GM12878 (cell line): Measurements from ENCODE around the gene MAP2K2. TPM values are rescaled to one million over a fixed set of nuclear protein-coding genes. Genes with fewer than 3 reads are reported as not detected.

Source experiments
- CHD1 ChIP-seq: IDR thresholded peaks from 2 replicates; pipeline ENCODE4 v1.6.1; 2012; ENCODE audit warnings: low read depth, low read length, improper control_type of control experiment
- EGR1 ChIP-seq, 2 experiments: IDR thresholded peaks; 1 replicate in 1 of 2; 2 replicates in 1 of 2; pipeline ENCODE4 v1.6.1; 2011 to 2012; ENCODE audit warnings: low read depth in 2 of 2, low read length in 2 of 2, borderline replicate concordance in 1 of 2, mild to moderate bottlenecking in 1 of 2, moderate library complexity in 1 of 2
- IKZF2 ChIP-seq, 2 experiments: fragments of 450-650 bp; IDR thresholded peaks; 2 replicates each; pipeline ENCODE4 v1.6.1; 2017; ENCODE audit warnings: mild to moderate bottlenecking in 2 of 2, moderate library complexity in 2 of 2
- KDM1A ChIP-seq: fragments of 200-600 bp; sonication (generic); IDR thresholded peaks from 2 replicates; pipeline ENCODE4 v1.6.1; 2016; ENCODE audit warnings: borderline replicate concordance
- MLLT1 ChIP-seq: fragments of 450-650 bp; IDR thresholded peaks from 2 replicates; pipeline ENCODE4 v1.6.1; 2016; ENCODE audit warnings: mild to moderate bottlenecking
- NFXL1 ChIP-seq: fragments of 450-650 bp; IDR thresholded peaks from 2 replicates; pipeline ENCODE4 v1.6.1; 2017; ENCODE audit warnings: antibody characterized with exemption, mild to moderate bottlenecking, borderline replicate concordance
- SMAD5 ChIP-seq: IDR thresholded peaks from 2 replicates; pipeline ENCODE4 v1.6.1; 2016; ENCODE audit warnings: antibody characterized with exemption, low read depth
- YBX1 ChIP-seq: fragments of 450-650 bp; IDR thresholded peaks from 2 replicates; pipeline ENCODE4 v1.6.1; 2016; ENCODE audit warnings: antibody characterized with exemption
- ZBTB33 ChIP-seq: fragments of 450-650 bp; IDR thresholded peaks from 2 replicates; pipeline ENCODE4 v1.6.1; 2017; ENCODE audit warnings: mild to moderate bottlenecking
- ZBTB40 ChIP-seq: fragments of 450-650 bp; IDR thresholded peaks from 2 replicates; pipeline ENCODE4 v1.6.1; 2016; ENCODE audit warnings: mild to moderate bottlenecking, moderate library complexity, borderline replicate concordance
- polyA plus RNA-seq, 11 experiments: library from polyadenylated mRNA; depleted of rRNA in 4 of 11; unstranded in 6 of 11; stranded (reverse) in 5 of 11; fragments of >200 nt; fragmentation: Nextera tagmentation in 4 of 11; fragmentation: Illumina TruSeq in 1 of 11; extraction: Ambion mirVana in 4 of 11; extraction: Trizol in 1 of 11; gene quantifications; 1 replicate in 1 of 11; 2 replicates in 10 of 11; pipeline versions ENCODE4 v1.2.1 to v1.2.3, GENCODE V29; 2011 to 2016; ENCODE audit warnings: inconsistent platforms in 2 of 11, missing spikeins in 2 of 11, low read depth in 1 of 11
- total RNA-seq, 4 experiments: library from RNA; depleted of rRNA in 3 of 4; stranded (reverse); fragments of >200 nt in 3 of 4; fragmentation: Illumina TruSeq in 1 of 4; extraction: Trizol in 1 of 4; gene quantifications; 2 replicates each; pipeline versions ENCODE4 v1.2.1 to v1.2.3, GENCODE V29; 2013 to 2021
- TF ChIP-seq, protein P1 (sequence below): IDR thresholded peaks from 2 replicates; pipeline ENCODE4 v1.6.1; 2012; ENCODE audit warnings: improper control_type of control experiment, low read depth, low read length; ENCODE audit not compliant: insufficient replicate concordance
- TF ChIP-seq, protein P2 (sequence below): IDR thresholded peaks from 2 replicates; pipeline ENCODE4 v1.6.1; 2012; ENCODE audit warnings: low read depth, low read length, improper control_type of control experiment
- TF ChIP-seq, protein P3 (sequence below): IDR thresholded peaks from 2 replicates; pipeline ENCODE4 v1.6.1; 2012; ENCODE audit warnings: low read depth, low read length, improper control_type of control experiment

MAP2K2 gene
- total and polyA plus RNA-seq, 10 of the 15 experiments (the other 5 are each of a cell fraction or from before 2014, with no cell fraction given): 1.00 to 210 (median 53.5) TPM

DNA sequence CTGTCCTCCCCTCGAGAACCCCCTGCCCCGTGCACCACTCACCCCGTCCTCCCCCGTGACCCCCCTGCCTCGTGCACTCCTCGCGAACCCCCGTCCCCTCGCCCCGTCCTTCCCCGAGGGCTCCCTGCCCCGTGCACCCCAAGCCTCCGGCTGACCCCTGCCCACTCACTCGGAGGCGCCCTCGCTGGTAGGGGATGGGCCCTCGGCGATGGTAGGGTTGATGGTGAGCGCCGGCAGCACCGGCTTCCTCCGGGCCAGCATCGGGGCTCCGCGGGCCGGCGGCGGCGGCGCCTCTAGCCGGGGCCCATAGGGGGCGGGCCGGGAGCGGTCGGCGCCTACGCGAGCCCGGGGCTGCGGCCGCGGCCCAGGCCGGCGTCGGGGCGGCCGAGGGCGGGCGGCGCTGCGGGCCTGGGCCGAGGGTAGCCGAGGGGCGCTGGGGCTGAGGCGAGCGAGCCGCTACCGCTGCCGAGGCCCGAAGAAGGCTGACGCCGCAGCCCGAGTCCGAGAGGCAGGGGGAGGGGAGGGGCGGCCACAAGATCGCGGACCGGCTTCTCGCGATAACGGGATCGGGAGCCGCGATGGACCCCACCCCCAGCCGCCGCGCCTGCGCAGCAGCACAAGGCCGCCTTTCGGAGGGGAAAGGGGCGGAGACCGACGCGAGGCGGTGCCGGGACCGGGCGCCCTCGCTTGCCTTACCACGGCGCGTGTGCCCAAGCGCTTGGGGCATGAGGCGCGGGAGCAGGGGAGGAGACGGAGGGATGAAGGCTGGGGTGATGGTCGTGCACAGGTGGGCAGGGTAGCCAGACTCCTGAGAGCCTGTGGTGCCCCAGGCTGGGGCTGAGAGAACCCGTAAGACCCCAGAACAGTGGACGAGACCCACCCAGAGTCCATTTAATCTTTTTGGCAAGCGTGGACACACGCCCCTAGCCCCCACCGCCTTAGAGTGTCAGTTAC lies at the start of gene MAP2K2 (continued):
- TF ChIP-seq, protein P1, sequence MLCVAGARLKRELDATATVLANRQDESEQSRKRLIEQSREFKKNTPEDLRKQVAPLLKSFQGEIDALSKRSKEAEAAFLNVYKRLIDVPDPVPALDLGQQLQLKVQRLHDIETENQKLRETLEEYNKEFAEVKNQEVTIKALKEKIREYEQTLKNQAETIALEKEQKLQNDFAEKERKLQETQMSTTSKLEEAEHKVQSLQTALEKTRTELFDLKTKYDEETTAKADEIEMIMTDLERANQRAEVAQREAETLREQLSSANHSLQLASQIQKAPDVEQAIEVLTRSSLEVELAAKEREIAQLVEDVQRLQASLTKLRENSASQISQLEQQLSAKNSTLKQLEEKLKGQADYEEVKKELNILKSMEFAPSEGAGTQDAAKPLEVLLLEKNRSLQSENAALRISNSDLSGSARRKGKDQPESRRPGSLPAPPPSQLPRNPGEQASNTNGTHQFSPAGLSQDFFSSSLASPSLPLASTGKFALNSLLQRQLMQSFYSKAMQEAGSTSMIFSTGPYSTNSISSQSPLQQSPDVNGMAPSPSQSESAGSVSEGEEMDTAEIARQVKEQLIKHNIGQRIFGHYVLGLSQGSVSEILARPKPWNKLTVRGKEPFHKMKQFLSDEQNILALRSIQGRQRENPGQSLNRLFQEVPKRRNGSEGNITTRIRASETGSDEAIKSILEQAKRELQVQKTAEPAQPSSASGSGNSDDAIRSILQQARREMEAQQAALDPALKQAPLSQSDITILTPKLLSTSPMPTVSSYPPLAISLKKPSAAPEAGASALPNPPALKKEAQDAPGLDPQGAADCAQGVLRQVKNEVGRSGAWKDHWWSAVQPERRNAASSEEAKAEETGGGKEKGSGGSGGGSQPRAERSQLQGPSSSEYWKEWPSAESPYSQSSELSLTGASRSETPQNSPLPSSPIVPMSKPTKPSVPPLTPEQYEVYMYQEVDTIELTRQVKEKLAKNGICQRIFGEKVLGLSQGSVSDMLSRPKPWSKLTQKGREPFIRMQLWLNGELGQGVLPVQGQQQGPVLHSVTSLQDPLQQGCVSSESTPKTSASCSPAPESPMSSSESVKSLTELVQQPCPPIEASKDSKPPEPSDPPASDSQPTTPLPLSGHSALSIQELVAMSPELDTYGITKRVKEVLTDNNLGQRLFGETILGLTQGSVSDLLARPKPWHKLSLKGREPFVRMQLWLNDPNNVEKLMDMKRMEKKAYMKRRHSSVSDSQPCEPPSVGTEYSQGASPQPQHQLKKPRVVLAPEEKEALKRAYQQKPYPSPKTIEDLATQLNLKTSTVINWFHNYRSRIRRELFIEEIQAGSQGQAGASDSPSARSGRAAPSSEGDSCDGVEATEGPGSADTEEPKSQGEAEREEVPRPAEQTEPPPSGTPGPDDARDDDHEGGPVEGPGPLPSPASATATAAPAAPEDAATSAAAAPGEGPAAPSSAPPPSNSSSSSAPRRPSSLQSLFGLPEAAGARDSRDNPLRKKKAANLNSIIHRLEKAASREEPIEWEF: no peak
- TF ChIP-seq MLLT1 (no peak), NFXL1 (no peak), SMAD5 (peak; percentile 71; the same call in 1 of the 2 replicates), ZBTB33 (no peak), ZBTB40 (no peak), KDM1A (no peak), YBX1 (no peak), IKZF2 (IDR thresholded peaks at IDR 0.05) (no peak), CHD1 (no peak), EGR1 (IDR thresholded peaks at IDR 0.05; ENCODE audit: borderline replicate concordance in 1 of 2, low read depth in 2 of 2, low read length in 2 of 2) (peak in 1 of 2 experiments; percentile 7; a peak in 1 of 3 replicates)
- TF ChIP-seq, protein P2, sequence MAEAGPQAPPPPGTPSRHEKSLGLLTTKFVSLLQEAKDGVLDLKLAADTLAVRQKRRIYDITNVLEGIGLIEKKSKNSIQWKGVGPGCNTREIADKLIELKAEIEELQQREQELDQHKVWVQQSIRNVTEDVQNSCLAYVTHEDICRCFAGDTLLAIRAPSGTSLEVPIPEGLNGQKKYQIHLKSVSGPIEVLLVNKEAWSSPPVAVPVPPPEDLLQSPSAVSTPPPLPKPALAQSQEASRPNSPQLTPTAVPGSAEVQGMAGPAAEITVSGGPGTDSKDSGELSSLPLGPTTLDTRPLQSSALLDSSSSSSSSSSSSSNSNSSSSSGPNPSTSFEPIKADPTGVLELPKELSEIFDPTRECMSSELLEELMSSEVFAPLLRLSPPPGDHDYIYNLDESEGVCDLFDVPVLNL: no peak
- TF ChIP-seq, protein P3, sequence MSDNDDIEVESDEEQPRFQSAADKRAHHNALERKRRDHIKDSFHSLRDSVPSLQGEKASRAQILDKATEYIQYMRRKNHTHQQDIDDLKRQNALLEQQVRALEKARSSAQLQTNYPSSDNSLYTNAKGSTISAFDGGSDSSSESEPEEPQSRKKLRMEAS: peak; percentile 83
